HepG2 (cell line): ENCODE data around the gene RCOR1. TPM values are rescaled to one million over a fixed set of nuclear protein-coding genes. Genes with fewer than 3 reads are reported as not detected.

Experiments
- AKAP8 ChIP-seq: sonication (generic); formaldehyde crosslinking; IDR thresholded peaks from 2 replicates; pipeline ENCODE4 v1.5.1; 2020; ENCODE audit warnings: mild to moderate bottlenecking, missing genetic modification reagents
- HDAC2 ChIP-seq: sonication (generic); formaldehyde crosslinking; IDR thresholded peaks from 2 replicates; pipeline ENCODE4 v1.4.0; 2020; ENCODE audit warnings: missing genetic modification reagents
- HHEX ChIP-seq: IDR thresholded peaks from 2 replicates; pipeline ENCODE4 v1.6.1; 2016; ENCODE audit warnings: control low read depth
- KDM6A ChIP-seq: IDR thresholded peaks from 2 replicates; pipeline ENCODE4 v1.6.1; 2016; ENCODE audit warnings: low read depth
- KLF11 ChIP-seq: IDR thresholded peaks from 2 replicates; pipeline ENCODE4 v1.6.1; 2016; ENCODE audit warnings: missing compliant biosample characterization
- MZF1 ChIP-seq: sonication (generic); formaldehyde crosslinking; IDR thresholded peaks from 2 replicates; pipeline ENCODE4 v1.8.1; 2023; ENCODE audit warnings: mild to moderate bottlenecking, missing genetic modification reagents, borderline replicate concordance
- RBAK ChIP-seq: sonication (generic); formaldehyde crosslinking; IDR thresholded peaks from 2 replicates; pipeline ENCODE4 v1.5.1; 2020; ENCODE audit warnings: mild to moderate bottlenecking, missing genetic modification reagents
- SETDB1 ChIP-seq: sonication (generic); formaldehyde crosslinking; IDR thresholded peaks from 2 replicates; pipeline ENCODE4 v1.5.1; 2020; ENCODE audit warnings: missing genetic modification reagents, mild to moderate bottlenecking, borderline replicate concordance
- SIN3B ChIP-seq: fragments of 150-350 bp; IDR thresholded peaks from 2 replicates; pipeline ENCODE4 v1.6.1; 2014; ENCODE audit warnings: low read length
- SNAPC2 ChIP-seq: sonication (generic); formaldehyde crosslinking; IDR thresholded peaks from 2 replicates; pipeline ENCODE4 v1.8.1; 2022; ENCODE audit warnings: mild to moderate bottlenecking, missing genetic modification reagents
- TEAD2 ChIP-seq: sonication (generic); formaldehyde crosslinking; IDR thresholded peaks from 2 replicates; pipeline ENCODE4 v1.9.0; 2021; ENCODE audit warnings: missing genetic modification reagents
- ZFAT ChIP-seq: sonication (generic); formaldehyde crosslinking; conservative IDR thresholded peaks from 2 replicates; pipeline ENCODE4 v1.8.1; 2023; ENCODE audit warnings: missing genetic modification reagents, inconsistent platforms
- ZNF160 ChIP-seq: sonication (generic); formaldehyde crosslinking; IDR thresholded peaks from 2 replicates; pipeline ENCODE4 v1.8.0; 2022; ENCODE audit warnings: mild to moderate bottlenecking, inconsistent platforms, missing genetic modification reagents
- ZNF333 ChIP-seq: sonication (generic); formaldehyde crosslinking; IDR thresholded peaks from 2 replicates; pipeline ENCODE4 v1.4.0; 2020; ENCODE audit warnings: mild to moderate bottlenecking, missing genetic modification reagents, borderline replicate concordance
- ZNF614 ChIP-seq: IDR thresholded peaks from 2 replicates; pipeline ENCODE4 v1.6.1; 2018; ENCODE audit warnings: missing biosample characterization, missing genetic modification reagents, inconsistent platforms, borderline replicate concordance
- ZNF782 ChIP-seq: sonication (generic); formaldehyde crosslinking; IDR thresholded peaks from 2 replicates; pipeline ENCODE4 v1.4.0; 2020; ENCODE audit warnings: missing genetic modification reagents, mild to moderate bottlenecking, borderline replicate concordance
- polyA plus RNA-seq, 8 experiments: library from polyadenylated mRNA; depleted of rRNA in 3 of 8; stranded (reverse) in 7 of 8; unstranded in 1 of 8; fragments of >200 nt; fragmentation: Illumina TruSeq in 4 of 8; extraction: Trizol in 4 of 8; gene quantifications; 2 replicates each; pipeline versions ENCODE4 v1.2.1 to v1.2.3, GENCODE V29; 2011 to 2016; ENCODE audit warnings: low read depth in 4 of 8, missing spikeins in 1 of 8, mixed read lengths in 1 of 8; ENCODE audit not compliant: insufficient read depth in 1 of 8
- total RNA-seq, 5 experiments: library from RNA; depleted of rRNA; stranded (reverse); fragments of >200 nt; fragmentation: Illumina TruSeq; extraction: Trizol; gene quantifications; 2 replicates each; pipeline ENCODE4 v1.2.3, GENCODE V29; 2016; ENCODE audit warnings: low read depth in 1 of 5
- TF ChIP-seq, protein P1 (sequence below): sonication (generic); formaldehyde crosslinking; IDR thresholded peaks from 2 replicates; pipeline ENCODE4 v1.4.0; 2020; ENCODE audit warnings: missing genetic modification reagents, low read depth, mild to moderate bottlenecking, borderline replicate concordance
- TF ChIP-seq, protein P2 (sequence below): IDR thresholded peaks from 2 replicates; pipeline ENCODE4 v1.6.1; 2016; ENCODE audit warnings: control low read depth
- TF ChIP-seq, protein P3 (sequence below): sonication (generic); formaldehyde crosslinking; IDR thresholded peaks from 2 replicates; pipeline ENCODE4 v1.4.0; 2020; ENCODE audit warnings: missing genetic modification reagents, mild to moderate bottlenecking, borderline replicate concordance
- TF ChIP-seq, protein P4 (sequence below): sonication (generic); formaldehyde crosslinking; IDR thresholded peaks from 2 replicates; pipeline ENCODE4 v1.8.0; 2022; ENCODE audit warnings: low read depth, missing genetic modification reagents
- TF ChIP-seq, protein P5 (sequence below): sonication (generic); formaldehyde crosslinking; IDR thresholded peaks from 2 replicates; pipeline ENCODE4 v1.4.0; 2020; ENCODE audit warnings: missing genetic modification reagents; ENCODE audit errors: not compliant biosample characterization
- TF ChIP-seq, protein P6 (sequence below): sonication (generic); formaldehyde crosslinking; IDR thresholded peaks from 2 replicates; pipeline ENCODE4 v1.5.1; 2020; ENCODE audit warnings: mild to moderate bottlenecking, moderate library complexity, missing genetic modification reagents
- TF ChIP-seq, protein P7 (sequence below): sonication (generic); formaldehyde crosslinking; IDR thresholded peaks from 2 replicates; pipeline ENCODE4 v1.5.0; 2020; ENCODE audit warnings: missing genetic modification reagents

The RCOR1 gene
- total and polyA plus RNA-seq, 2 of the 13 experiments (the other 11 are each of a cell fraction or from before 2014, with no cell fraction given): 10.2 to 11.1 TPM

DNA sequence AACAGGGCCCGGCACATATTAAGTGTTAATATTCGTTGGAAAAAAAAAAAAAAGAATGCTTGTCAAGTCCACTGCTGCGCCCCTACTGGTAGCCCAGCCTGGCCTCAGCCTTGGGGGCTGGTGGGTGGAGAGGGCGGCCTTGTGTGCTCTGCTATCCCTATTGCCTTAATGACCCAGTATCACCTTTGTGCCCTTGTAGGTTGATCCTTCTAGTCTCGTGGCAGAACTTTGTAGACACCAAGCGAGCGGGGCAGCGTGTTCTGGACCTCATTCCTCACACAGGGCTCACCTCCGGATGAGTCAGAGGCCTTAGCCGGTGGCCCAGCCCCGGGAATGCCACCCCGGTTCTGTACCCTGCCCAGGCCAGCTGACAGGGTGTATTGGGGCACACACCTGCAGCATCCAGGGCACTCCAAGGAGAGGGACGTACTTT lies 1.8 kb upstream of the RCOR1 start (continued):
- TF ChIP-seq, protein P1, sequence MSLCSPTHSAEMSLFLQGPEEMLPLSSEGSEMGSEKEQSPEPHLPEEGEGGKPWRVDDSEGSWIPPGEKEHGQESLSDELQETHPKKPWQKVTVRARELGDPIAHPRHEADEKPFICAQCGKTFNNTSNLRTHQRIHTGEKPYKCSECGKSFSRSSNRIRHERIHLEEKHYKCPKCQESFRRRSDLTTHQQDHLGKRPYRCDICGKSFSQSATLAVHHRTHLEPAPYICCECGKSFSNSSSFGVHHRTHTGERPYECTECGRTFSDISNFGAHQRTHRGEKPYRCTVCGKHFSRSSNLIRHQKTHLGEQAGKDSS (CRISPR knock-in tag): no peak
- TF ChIP-seq ZNF782 (CRISPR knock-in tag): no peak
- no peak for TF ChIP-seq MZF1
- peak; percentile 56 for TF ChIP-seq AKAP8 (CRISPR knock-in tag)
- TF ChIP-seq, protein P2, sequence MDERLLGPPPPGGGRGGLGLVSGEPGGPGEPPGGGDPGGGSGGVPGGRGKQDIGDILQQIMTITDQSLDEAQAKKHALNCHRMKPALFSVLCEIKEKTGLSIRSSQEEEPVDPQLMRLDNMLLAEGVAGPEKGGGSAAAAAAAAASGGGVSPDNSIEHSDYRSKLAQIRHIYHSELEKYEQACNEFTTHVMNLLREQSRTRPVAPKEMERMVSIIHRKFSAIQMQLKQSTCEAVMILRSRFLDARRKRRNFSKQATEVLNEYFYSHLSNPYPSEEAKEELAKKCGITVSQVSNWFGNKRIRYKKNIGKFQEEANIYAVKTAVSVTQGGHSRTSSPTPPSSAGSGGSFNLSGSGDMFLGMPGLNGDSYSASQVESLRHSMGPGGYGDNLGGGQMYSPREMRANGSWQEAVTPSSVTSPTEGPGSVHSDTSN (CRISPR knock-in tag): no peak
- no peak for TF ChIP-seq RBAK
- TF ChIP-seq ZNF333: no peak
- TF ChIP-seq ZNF160 (CRISPR knock-in tag): peak; percentile 36; the same call in 1 of the 2 replicates
- no peak for TF ChIP-seq TEAD2 (CRISPR knock-in tag)
- no peak for TF ChIP-seq KDM6A (CRISPR knock-in tag)
- 0 out of 2 replicates have a peak, but pooled peaks have one; percentile 27 for TF ChIP-seq SNAPC2 (CRISPR knock-in tag)
- no peak for TF ChIP-seq SIN3B
- TF ChIP-seq, protein P3, sequence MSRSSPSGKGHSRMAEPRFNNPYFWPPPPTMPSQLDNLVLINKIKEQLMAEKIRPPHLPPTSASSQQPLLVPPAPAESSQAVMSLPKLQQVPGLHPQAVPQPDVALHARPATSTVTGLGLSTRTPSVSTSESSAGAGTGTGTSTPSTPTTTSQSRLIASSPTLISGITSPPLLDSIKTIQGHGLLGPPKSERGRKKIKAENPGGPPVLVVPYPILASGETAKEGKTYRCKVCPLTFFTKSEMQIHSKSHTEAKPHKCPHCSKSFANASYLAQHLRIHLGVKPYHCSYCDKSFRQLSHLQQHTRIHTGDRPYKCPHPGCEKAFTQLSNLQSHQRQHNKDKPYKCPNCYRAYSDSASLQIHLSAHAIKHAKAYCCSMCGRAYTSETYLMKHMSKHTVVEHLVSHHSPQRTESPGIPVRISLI (CRISPR knock-in tag): peak; percentile 96
- TF ChIP-seq HHEX (CRISPR knock-in tag): no peak
- TF ChIP-seq, protein P4, sequence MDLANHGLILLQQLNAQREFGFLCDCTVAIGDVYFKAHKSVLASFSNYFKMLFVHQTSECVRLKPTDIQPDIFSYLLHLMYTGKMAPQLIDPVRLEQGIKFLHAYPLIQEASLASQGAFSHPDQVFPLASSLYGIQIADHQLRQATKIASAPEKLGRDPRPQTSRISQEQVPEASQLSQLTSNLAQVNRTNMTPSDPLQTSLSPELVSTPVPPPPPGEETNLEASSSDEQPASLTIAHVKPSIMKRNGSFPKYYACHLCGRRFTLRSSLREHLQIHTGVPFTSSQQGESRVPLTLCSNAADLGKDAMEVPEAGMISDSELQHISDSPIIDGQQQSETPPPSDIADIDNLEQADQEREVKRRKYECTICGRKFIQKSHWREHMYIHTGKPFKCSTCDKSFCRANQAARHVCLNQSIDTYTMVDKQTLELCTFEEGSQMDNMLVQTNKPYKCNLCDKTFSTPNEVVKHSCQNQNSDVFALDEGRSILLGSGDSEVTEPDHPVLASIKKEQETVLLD (CRISPR knock-in tag): no peak
- TF ChIP-seq HDAC2 (CRISPR knock-in tag): peak; percentile 71; the same call in 1 of the 2 replicates
- no peak for TF ChIP-seq KLF11 (CRISPR knock-in tag)
- TF ChIP-seq, protein P5, sequence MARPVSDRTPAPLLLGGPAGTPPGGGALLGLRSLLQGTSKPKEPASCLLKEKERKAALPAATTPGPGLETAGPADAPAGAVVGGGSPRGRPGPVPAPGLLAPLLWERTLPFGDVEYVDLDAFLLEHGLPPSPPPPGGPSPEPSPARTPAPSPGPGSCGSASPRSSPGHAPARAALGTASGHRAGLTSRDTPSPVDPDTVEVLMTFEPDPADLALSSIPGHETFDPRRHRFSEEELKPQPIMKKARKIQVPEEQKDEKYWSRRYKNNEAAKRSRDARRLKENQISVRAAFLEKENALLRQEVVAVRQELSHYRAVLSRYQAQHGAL: no peak
- TF ChIP-seq, protein P6, sequence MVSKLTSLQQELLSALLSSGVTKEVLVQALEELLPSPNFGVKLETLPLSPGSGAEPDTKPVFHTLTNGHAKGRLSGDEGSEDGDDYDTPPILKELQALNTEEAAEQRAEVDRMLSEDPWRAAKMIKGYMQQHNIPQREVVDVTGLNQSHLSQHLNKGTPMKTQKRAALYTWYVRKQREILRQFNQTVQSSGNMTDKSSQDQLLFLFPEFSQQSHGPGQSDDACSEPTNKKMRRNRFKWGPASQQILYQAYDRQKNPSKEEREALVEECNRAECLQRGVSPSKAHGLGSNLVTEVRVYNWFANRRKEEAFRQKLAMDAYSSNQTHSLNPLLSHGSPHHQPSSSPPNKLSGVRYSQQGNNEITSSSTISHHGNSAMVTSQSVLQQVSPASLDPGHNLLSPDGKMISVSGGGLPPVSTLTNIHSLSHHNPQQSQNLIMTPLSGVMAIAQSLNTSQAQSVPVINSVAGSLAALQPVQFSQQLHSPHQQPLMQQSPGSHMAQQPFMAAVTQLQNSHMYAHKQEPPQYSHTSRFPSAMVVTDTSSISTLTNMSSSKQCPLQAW (CRISPR knock-in tag): peak; percentile 59; the same call in 1 of the 2 replicates
- no peak for TF ChIP-seq ZFAT (CRISPR knock-in tag)
- TF ChIP-seq, protein P7, sequence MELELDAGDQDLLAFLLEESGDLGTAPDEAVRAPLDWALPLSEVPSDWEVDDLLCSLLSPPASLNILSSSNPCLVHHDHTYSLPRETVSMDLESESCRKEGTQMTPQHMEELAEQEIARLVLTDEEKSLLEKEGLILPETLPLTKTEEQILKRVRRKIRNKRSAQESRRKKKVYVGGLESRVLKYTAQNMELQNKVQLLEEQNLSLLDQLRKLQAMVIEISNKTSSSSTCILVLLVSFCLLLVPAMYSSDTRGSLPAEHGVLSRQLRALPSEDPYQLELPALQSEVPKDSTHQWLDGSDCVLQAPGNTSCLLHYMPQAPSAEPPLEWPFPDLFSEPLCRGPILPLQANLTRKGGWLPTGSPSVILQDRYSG (CRISPR knock-in tag): no peak
- peak; percentile 66; the same call in 1 of the 2 replicates for TF ChIP-seq ZNF614 (CRISPR knock-in tag)
- TF ChIP-seq SETDB1: no peak
